Hematopoietic multipotent progenitor cell (in vitro differentiated cells): ENCODE measurements around the gene ZNF550. TPM values are rescaled to one million over a fixed set of nuclear protein-coding genes. Genes with fewer than 3 reads are reported as not detected.

Experiments used
- DNase-seq, 3 donors: peaks; one replicate each; pipeline ENCODE4 v3.0.0-alpha.2; 2011 to 2015; ENCODE audit warnings: low read depth in 2 of 3, low spot score in 2 of 3
- total RNA-seq: library from RNA; depleted of rRNA; stranded (reverse); fragments of >200 nt; gene quantifications from one replicate; pipeline ENCODE4 v1.2.3, GENCODE V29; 2012

ZNF550 gene
- 14.3 TPM for total RNA-seq

GRCh38 chr19:57559404-57560025 lies at the start of gene ZNF550:
Gene ZNF550 (minus strand): TSS chr19:57559863. CDS start chr19:57559682, 181 bp downstream.
- peak; percentile 60 to 90 (median 85) for DNase-seq

DNA sequence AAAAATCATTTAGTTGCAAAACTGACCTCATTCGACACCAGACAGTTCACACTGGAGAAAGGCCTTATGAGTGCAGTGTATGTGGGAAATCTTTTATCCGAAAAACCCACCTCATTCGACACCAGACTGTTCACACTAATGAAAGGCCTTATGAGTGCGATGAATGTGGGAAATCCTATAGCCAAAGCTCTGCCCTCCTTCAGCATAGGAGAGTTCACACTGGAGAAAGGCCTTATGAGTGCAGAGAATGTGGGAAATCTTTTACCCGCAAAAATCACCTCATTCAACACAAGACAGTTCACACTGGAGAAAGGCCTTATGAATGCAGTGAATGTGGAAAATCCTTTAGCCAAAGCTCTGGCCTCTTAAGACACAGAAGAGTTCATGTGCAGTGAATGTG lies 47.3 kb upstream of the ZNF550 start:
- no peak for DNase-seq

GRCh38 chr19:57599761-57600383 lies 40.2 kb upstream of the ZNF550 start, which contains the start of gene ZNF530:
Gene ZNF530 (plus strand): TSS chr19:57599885. CDS start chr19:57604346, 4,461 bp downstream.
- peak; percentile 57 to 95 (median 91) for DNase-seq

GRCh38 chr19:57599377-57599760 lies 39.7 kb upstream of the ZNF550 start:
- DNase-seq, result no peak

- no peak for DNase-seq
These were observed 27.9 kb upstream of the ZNF550 start for GRCh38 chr19:57587529-57587928.

DNA sequence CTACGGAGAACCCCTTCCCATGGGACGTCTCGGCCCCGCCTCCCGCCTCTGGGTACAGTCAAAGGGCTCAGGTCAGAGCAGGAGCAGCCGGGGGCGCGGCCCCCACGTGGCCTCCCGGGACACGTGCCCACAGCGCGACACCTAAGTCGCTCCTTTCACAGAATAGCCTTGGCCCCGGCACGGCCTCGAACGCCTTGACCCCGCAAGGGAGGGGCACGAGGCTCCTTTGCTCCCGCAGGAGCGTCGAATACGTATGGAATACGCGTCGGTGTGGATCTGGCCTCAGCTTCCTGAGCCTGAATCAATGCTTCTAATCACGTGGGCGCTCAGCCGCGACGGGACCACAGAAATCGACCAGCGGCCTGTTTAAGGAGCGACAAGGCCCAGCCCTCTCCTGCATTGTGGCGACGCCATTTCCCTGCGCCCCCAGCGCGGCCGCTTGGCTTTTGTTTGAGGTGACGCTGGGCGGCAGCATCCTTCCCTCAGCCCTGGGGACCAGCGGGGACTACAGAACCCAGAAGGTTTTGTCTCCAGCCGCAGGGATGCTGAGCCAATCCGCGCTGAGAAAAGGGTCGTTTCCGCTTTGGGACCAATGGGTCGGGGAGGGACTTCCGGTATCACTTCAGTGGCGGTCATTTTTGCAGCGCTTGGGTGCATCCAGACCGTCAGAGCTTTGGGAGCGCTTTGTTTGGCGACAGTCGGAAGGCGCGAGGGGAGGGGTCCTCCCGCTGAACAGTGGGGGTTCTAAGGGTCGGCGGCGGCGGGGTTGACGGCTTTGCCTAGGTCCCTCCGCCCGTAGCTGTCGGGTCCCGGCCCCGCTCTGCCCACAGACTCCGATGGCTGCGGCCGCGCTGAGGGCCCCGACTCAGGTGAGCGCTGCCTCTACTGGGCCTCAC lies 24.1 kb upstream of the ZNF550 start, which contains the start of gene ZIK1:
Gene ZIK1 (plus strand): TSS at position 625 of the 896 bp plus-strand sequence. CDS start 212 bp downstream, at position 837.
- peak; percentile 72 to 99 (median 98) for DNase-seq

DNA sequence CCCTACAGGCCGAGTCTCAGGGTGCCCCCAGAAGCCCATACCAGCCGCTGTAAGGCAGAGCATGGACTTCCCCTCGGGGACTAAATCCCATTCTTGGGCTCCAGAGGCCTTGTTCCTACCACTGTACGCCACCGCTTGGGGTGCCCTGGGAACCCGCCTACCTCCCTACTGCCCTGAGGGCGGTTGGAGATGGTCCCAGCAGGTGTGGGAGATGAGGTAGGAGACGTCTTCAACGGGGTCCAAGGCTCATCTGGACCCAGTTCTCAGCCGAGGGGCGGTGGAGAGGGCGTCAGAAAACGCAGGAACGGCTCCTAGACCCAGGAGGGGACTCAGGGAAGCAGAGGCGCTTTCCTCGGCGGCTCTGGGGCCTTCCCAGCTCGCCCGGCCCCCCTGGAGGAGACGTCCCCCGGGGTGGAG lies 23.4 kb upstream of the ZNF550 start:
- DNase-seq, result no peak

DNA sequence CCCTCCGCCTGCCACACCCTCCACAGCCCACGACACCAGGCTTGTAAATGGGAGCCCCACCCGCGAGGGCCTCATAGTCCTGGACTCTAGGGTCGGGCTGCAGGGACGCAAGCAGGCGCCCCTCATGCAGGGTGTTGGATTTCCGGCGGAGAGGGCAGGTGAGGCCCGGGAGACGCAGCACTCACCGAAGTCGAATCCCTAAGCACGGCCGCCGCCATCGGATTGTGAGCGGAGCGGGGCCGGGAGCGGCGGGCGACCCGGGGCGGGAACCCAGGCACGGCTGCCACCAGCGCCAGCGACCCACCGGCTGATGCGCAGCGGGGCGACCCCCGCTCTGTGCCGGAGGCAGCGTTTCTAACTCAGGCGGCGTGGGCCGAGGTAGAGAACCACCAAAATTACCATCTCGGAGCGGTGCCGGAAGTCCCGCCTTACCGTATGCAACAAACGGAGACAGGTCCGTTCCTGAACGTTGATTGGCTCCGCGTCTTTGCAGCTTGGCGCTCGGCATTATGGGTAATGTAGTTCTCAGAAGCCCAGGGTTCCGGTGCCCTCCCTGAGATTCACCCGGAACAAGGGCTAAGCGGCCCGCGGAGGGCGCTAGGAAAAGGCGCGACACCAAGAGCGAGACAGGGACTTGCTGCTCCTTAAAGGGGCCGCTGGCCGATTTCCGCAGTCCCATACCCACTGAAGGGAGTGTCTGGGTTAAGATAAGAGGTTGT lies 19.0 kb upstream of the ZNF550 start, which contains the start of gene ZNF416:
Gene ZNF416 (minus strand): TSS at position 425 of the 719 bp plus-strand sequence. CDS start 207 bp downstream, at position 218.
- peak; percentile 88 to 99 (median 99) for DNase-seq

DNA sequence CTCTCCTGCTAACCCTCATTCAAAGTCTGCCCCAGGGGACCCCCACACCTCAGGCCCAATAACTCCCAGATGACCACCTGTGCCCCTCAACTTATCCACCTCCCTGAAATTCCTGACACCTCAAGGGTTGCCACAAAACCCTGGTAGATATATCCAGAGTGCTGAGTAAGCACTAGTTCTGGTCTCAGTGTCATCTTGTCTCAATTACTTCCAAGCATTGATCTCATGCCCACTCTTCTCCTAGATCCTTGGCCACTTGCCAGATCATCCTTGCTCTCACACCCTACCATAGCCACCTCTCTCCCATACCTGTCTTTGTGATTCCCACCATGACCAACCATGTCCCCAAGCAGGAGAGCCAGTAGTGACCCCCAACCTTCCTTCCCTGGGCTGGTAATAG lies 17.0 kb upstream of the ZNF550 start:
- no peak for DNase-seq

GRCh38 chr19:57572415-57572947 lies 12.8 kb upstream of the ZNF550 start:
- DNase-seq, result no peak

- DNase-seq, result no peak
These were observed 11.0 kb upstream of the ZNF550 start for GRCh38 chr19:57570707-57571106.

DNA sequence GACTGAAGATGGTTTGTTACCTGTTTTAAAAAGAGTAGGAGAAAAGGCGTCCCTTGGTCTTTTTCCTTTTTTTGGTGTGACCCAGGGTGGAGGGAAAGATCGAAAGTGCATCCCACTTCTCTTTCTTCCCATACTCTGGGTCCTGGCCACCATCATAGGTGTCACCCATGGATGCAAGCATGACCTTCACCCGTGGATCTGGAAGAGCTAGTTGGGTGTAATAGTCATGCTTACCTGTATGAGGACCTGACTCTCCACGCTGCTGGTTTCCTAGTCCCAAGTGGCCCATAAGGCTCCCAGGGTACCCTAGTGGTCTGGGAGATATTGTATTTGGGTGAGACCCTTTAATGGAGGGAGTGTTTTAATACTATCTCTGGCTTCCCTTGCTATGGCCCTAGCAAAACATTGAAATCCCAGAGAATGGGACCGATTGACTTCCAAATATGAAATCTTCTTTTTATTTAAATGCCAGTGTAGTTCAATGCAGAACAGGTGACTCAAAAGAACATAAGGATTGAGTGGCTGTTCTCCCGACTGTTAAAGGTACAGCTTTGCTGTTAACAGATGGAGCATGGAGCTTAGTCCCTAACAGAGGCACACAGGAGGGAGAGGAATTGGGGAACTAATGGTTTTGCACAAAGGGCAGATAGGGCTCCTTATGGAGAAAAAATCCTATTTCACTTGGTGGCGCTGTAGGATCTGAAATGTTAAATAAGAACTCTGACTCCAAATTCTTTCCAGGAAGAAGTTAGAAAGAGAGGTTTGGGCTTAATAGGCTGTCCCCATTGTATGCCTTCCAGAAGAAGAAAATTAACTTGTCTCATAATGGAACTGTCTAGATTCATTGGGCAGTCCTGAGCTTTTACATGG lies 7.0 kb upstream of the ZNF550 start:
- peak in 2 of 3 donors; percentile 45 to 64 for DNase-seq

DNA sequence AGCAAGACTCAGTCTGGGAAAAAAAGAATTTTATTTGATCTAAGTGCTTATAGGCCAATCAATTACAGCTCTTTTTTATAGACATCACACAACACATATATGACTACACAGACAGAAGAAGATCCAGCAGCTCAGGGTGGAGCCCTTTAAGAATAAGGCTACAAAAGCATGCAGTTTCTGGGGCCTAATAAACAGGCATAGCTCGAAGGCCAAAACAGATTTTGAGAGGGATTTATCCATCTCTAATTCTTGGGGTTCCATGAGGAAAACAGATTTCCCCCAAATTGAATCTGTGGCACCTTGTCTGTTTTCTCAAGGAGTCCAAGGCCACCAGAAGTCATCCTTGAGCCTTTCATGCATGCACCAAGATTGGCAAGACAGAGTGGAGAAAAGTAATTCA lies 3.9 kb upstream of the ZNF550 start:
- DNase-seq, result no peak

GRCh38 chr19:57560049-57560491 lies 407 bp upstream of the ZNF550 start:
- no peak for DNase-seq

- DNase-seq, result peak in 2 of 3 donors; percentile 15 to 26
These were observed 657 bp downstream of the ZNF550 start for GRCh38 chr19:57559008-57559403.

DNA sequence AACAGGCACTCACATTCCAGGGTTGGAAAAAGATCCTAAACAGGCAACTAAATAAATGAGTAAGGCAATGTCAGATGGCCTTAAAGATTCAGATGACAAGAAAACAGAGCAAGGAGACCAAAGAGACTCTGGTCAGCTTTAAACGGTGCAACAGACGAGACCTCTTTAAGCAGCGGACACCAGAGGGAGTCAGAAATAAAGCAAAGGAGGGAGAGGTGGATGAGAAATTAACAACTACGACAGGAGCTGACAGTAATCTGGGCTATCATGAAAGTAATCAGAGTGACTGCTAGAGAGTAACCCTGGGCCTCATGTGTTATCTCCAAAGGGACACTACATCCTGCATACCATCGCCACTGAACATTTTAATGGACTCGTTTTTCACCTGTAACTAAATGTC lies 1.1 kb downstream of the ZNF550 start:
- DNase-seq, result peak in 1 of 3 donors; percentile 14

- DNase-seq, result no peak
These were observed 2.0 kb downstream of the ZNF550 start for GRCh38 chr19:57557659-57558058.

- DNase-seq, result no peak
These were observed 7.2 kb downstream of the ZNF550 start for GRCh38 chr19:57552432-57552831.

DNA sequence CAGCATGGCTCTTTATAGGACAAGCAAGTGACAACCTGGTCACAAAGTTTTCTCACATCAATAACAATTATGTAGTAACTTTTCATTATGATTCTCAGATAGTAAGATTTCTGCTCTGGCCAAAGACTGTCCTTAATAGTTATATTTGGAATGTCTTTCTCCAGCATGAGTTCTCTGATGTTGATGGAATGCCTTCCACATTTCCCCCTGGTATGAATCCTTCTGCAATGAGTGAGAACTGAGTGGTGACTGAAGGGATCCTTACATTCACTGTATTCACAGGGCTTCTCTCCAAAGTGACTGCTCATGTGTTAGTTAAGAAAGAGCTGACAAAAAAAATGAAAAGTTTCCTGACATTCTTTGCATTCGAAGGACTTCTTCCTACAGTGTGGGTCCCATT lies 13.2 kb downstream of the ZNF550 start:
- no peak for DNase-seq
